Activated CD8-positive, alpha-beta memory T cell treated with anti-CD3 and anti-CD28 coated beads for 24 hours (primary cell): ENCODE data around the gene SPINT2.
"Not testable (repeated sequence)": the region's sequence is repeated elsewhere in the genome, so short reads cannot be mapped to it uniquely, and the experiment has no call there.

Source experiments
- DNase-seq: peaks from one replicate; pipeline ENCODE4 v3.0.0-alpha.2; 2020

Gene SPINT2

GRCh38 chr19:38324431-38324830 is 60.1 kb downstream of the SPINT2 start:
- no peak for DNase-seq

GRCh38 chr19:38326591-38326990 is 62.2 kb downstream of the SPINT2 start:
- no peak for DNase-seq

GRCh38 chr19:38329651-38330050 is 65.3 kb downstream of the SPINT2 start:
- no peak for DNase-seq

GRCh38 chr19:38331728-38332127 is 67.4 kb downstream of the SPINT2 start:
- DNase-seq = no peak

GRCh38 chr19:38333245-38333644 is 68.9 kb downstream of the SPINT2 start:
- no peak for DNase-seq

- DNase-seq = peak; percentile 96
Observed at GRCh38 chr19:38335949-38336637, 71.7 kb downstream of the SPINT2 start.

- DNase-seq = peak; percentile 95
Observed at GRCh38 chr19:38336638-38337359, 72.4 kb downstream of the SPINT2 start.

- no peak for DNase-seq
Observed at GRCh38 chr19:38337360-38337653, 72.9 kb downstream of the SPINT2 start.

- not testable (repeated sequence) for DNase-seq
Observed at GRCh38 chr19:38339011-38339410, 74.6 kb downstream of the SPINT2 start.

- DNase-seq = no peak
Observed at GRCh38 chr19:38340927-38341326, 76.6 kb downstream of the SPINT2 start.
